SJCRH30 (cell line): ENCODE measurements around the gene DDX42. TPM values are rescaled to one million over a fixed set of nuclear protein-coding genes. Genes with fewer than 3 reads are reported as not detected.

Experiments used
- DNase-seq, 2 experiments: peaks; one replicate each; pipeline ENCODE4 v3.0.0-alpha.2; 2015 to 2020
- H3K27ac ChIP-seq: fragments of 250-450 bp; sonication (Bioruptor Pico); 2 replicates; pipeline ENCODE4 v1.5.1; 2020; ENCODE audit warnings: mild to moderate bottlenecking, moderate library complexity
- H3K27me3 ChIP-seq: fragments of 250-450 bp; sonication (Bioruptor Pico); 2 replicates; pipeline ENCODE4 v1.5.1; 2020; ENCODE audit warnings: mild to moderate bottlenecking, moderate library complexity
- H3K36me3 ChIP-seq: fragments of 250-450 bp; sonication (Bioruptor Pico); 2 replicates; pipeline ENCODE4 v1.5.1; 2020; ENCODE audit warnings: mild to moderate bottlenecking, moderate library complexity
- H3K4me1 ChIP-seq: fragments of 250-450 bp; sonication (Bioruptor Pico); 2 replicates; pipeline ENCODE4 v1.5.1; 2020; ENCODE audit warnings: mild to moderate bottlenecking, moderate library complexity
- H3K4me3 ChIP-seq: fragments of 250-450 bp; sonication (Bioruptor Pico); 2 replicates; pipeline ENCODE4 v1.5.1; 2020; ENCODE audit warnings: mild to moderate bottlenecking, moderate library complexity
- H3K9me3 ChIP-seq: fragments of 250-450 bp; sonication (Bioruptor Pico); replicated peaks from 2 replicates; pipeline ENCODE4 v1.5.1; 2020; ENCODE audit warnings: mild to moderate bottlenecking, moderate library complexity
- total RNA-seq: library from RNA; depleted of rRNA; stranded (reverse); fragments of >200 nt; shearing (Covaris generic); gene quantifications from 2 replicates; pipeline ENCODE4 v1.2.3, GENCODE V29; 2014

DDX42 gene
- total RNA-seq, 1 experiment from 2014 or later, result 78.7 TPM

DNA sequence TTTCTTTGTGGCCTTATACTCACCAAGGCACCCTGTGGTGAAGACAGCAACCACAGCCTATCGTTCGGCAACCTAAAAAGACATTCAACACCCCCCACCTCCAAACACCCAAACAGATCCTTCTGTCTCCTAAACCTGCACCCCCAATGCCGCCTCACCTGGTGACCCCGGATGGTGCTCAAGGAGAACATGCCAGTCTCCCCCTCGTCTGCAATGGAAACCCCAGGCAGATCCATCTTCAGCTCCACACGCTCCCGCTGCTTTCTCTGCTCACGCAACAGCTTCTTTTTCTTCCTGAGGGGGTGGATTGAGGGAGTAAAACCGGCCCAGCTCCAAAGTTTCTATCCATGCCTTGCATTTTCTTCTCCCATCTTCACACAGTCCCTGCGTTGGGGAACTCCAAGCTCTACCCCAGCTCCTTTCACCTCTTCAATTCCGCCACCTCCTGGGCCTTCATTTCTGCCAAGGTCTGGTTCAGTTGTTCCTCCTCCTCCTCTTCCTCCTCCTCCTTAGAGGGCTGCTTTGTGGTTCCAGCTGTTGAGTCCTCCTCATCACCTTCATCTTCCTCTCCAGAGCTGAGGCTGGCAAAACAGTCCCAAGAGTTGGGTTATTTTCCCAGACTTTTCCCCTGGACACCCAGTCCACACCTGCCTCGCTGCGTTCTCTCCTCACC is 49.8 kb downstream of the DDX42 start:
- Histone ChIP-seq H3K9me3 (no peaks in the 10 kb centered on the region), H3K27me3 (no peaks in the 10 kb centered on the region), H3K4me1 (peaks cover 4% of the 10 kb centered on the region; the same call in 1 of the 2 replicates), H3K27ac (no peak overlapping the region), H3K36me3 (peaks cover 54% of the 10 kb centered on the region), H3K4me3 (no peak overlapping the region)
- DNase-seq, result no peak

DNA sequence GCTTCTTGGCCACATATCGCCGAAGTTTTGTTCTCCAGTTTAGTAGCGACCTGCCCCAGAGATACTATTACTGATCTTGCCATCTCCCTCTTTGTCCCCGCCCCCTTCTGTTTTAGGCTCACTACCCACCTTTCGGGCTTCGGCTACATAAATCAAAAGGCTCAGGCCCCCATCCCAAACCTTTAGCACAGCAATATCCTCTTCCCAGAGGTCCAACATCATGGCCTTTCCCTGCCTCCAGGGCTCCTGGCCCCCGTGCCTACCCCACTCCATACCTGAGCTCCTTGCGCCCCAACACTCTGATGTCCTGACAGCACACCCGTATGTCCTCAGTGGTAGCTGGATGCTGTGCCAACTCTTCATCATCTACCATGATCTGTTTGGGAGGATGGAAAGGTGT is 50.4 kb downstream of the DDX42 start:
- H3K27ac ChIP-seq, result no peak overlapping the region
- no peak overlapping the region for H3K4me3 ChIP-seq
- peaks cover 4% of the 10 kb centered on the region; the same call in 1 of the 2 replicates for H3K4me1 ChIP-seq
- no peaks in the 10 kb centered on the region for H3K27me3 ChIP-seq
- H3K36me3 ChIP-seq, result peaks cover 51% of the 10 kb centered on the region
- no peak for DNase-seq
- no peaks in the 10 kb centered on the region for H3K9me3 ChIP-seq

DNA sequence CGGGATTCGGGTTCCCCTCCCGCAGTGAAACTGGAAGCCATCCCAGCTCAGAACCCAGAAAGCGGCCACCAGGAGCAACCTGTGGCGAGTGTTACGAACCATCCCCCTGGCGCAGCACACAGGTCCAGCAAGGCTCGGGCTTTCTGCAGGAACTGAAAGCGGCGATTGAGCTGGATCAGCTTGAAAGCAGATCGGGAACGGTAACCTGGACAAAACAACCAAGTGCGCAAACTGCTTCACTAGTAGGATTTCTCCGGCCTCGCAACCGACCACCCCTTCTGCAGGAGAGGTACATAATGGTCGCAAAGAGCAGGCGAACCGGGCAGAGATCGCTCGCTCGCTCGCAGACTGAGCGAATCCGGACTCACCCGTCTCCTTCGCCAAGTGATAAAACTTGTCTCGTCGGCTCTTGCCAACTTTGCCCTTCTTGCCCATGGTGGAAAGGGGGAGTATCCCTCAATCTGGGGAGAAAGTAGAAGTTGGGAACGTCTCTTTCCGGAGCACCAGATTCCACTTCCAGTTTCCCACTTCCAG is 52.6 kb downstream of the DDX42 start:
- Histone ChIP-seq H3K27me3 (no peaks in the 10 kb centered on the region), H3K27ac (peak overlapping the region; percentile 96), H3K4me3 (peak overlapping the region; percentile 94), H3K4me1 (peaks cover 4% of the 10 kb centered on the region; the same call in 1 of the 2 replicates), H3K36me3 (peaks cover 53% of the 10 kb centered on the region), H3K9me3 (no peaks in the 10 kb centered on the region)
- no peak for DNase-seq

DNA sequence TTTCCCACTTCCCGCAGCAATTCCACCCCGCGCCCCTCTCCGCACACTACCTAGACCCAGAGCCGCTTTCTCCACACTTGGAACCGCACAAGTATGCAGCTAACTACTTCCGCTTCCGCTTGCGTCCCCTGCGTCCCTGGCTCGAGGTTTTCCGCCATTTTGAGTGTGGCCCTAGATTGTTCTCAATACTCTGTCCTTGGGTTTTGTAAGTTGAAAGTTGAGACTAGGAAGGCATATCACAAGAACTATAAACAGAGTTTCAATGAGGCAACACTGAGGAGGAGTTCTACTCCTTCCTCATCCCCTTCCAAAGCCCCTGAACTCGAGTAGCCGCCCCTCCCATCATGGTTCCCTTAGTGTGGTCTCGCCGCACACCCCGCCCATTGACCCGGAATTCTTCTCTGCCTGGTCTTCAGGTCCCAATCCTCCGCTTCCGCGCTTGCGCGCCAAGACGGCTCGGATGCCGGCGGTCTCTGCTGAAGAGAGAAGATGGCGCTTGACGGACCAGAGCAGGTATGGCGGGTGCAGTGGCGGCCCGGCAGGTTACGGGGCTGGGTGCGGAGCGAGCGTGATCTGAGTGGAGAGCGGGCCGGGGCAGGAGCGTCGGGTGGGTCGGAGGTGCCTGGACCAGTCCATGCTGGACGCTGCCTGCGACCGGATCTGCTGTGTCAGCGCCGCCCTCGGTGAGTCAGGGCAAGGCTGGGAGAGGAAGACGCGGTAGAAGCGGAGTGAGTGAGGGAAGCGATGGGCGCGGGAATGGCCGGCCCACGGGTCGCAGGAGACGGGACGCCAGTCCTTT is 53.2 kb downstream of the DDX42 start, which contains the start of the genes FTSJ3 and PSMC5:
TSS of gene FTSJ3 (minus strand) at position 662 of the 799 bp plus-strand sequence. CDS start 761 bp downstream, outside the sequence.
TSS of gene PSMC5 (plus strand) at position 430 of the 799 bp plus-strand sequence. CDS start at position 490, 60 bp downstream.
- no peaks in the 10 kb centered on the region for H3K27me3 ChIP-seq
- H3K36me3 ChIP-seq, result peaks cover 52% of the 10 kb centered on the region
- peak within 1 kb of the TSS; percentile 96 for H3K27ac ChIP-seq
- no peaks in the 10 kb centered on the region for H3K9me3 ChIP-seq
- peaks cover 4% of the 10 kb centered on the region; the same call in 1 of the 2 replicates for H3K4me1 ChIP-seq
- DNase-seq, result peak; percentile 96
- peak within 1 kb of the TSS; percentile 94 for H3K4me3 ChIP-seq

DNA sequence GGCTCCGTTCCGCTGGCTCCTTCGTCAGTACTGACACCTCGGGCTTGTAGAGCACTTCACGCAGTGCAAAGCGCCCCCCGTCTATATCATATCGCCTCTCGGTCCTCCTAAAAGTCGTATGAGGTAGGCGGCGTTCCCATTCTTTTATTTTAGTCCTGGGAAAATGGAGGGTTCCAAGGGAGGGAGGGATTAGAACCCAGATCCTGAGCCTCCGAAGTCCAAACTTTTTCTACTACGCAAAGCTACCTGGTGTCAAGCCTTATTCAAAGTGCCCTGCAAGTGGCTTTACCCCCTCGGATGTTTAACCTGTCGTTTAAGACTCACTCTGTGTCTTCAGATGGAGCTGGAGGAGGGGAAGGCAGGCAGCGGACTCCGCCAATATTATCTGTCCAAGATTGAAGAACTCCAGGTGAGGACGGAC is 53.8 kb downstream of the DDX42 start:
- Histone ChIP-seq H3K9me3 (no peaks in the 10 kb centered on the region), H3K4me3 (peak overlapping the region; percentile 94), H3K27me3 (no peaks in the 10 kb centered on the region), H3K27ac (peak overlapping the region; percentile 96), H3K36me3 (peaks cover 53% of the 10 kb centered on the region), H3K4me1 (peaks cover 4% of the 10 kb centered on the region; the same call in 1 of the 2 replicates)
- no peak for DNase-seq

DNA sequence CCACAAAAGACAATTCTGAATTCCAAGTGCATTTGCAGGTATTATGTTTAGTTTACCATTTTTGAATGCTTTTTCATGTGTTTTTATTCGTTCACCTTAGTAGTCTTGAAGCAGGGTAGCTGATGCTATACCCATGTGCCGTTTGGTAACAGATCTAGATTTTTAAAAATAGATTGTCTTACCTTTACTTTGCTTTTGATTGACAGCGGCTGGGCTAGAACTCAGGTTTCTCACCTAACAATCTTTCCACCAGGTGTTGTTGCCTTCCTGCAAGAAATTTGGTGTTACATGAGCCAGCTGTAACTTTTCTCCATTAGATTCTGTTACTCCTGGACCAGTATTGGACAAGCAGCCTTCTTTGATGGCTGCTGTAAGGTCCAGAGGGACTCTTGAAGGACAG is 55.0 kb downstream of the DDX42 start:
- H3K9me3 ChIP-seq, result no peaks in the 10 kb centered on the region
- peaks cover 56% of the 10 kb centered on the region for H3K36me3 ChIP-seq
- no peak for DNase-seq
- peaks cover 4% of the 10 kb centered on the region; the same call in 1 of the 2 replicates for H3K4me1 ChIP-seq
- no peaks in the 10 kb centered on the region for H3K27me3 ChIP-seq
- H3K4me3 ChIP-seq, result no peak overlapping the region
- no peak overlapping the region for H3K27ac ChIP-seq

DNA sequence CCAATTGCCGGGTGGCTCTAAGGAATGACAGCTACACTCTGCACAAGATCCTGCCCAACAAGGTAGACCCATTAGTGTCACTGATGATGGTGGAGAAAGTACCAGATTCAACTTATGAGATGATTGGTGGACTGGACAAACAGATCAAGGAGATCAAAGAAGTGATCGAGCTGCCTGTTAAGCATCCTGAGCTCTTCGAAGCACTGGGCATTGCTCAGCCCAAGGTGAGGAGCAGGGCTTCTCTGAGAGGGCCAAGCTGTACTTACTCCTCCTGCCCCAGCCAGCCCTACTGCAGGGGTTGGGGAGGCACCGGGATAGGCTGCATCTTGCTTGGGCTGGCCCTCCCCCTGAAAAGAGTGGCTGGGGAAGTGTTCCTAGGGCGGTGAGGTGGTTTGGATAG is 56.3 kb downstream of the DDX42 start:
- peaks cover 45% of the 10 kb centered on the region for H3K36me3 ChIP-seq
- no peak overlapping the region for H3K4me3 ChIP-seq

DNA sequence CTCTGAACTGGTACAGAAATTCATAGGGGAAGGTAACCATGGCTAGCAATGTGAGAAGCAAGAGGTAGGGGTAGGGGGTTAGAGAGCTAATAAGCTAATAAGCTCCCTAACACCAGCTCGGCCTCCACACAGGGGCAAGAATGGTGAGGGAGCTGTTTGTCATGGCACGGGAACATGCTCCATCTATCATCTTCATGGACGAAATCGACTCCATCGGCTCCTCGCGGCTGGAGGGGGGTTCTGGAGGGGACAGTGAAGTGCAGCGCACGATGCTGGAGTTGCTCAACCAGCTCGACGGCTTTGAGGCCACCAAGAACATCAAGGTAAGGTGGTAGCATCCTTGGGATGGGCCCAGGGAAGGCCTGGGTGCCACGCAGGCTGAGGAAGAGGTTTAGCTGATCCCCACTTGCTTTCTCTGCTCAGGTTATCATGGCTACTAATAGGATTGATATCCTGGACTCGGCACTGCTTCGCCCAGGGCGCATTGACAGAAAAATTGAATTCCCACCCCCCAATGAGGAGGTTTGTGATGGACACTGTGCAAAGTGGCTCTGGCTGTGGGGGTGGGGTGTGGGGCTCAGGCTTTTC is 57.0 kb downstream of the DDX42 start:
- Histone ChIP-seq H3K9me3 (no peaks in the 10 kb centered on the region), H3K36me3 (peaks cover 43% of the 10 kb centered on the region)
- no peak for DNase-seq

More for the DNA sequence above, 56.3 kb downstream of the DDX42 start:
- Histone ChIP-seq H3K27ac (no peak overlapping the region), H3K9me3 (no peaks in the 10 kb centered on the region), H3K27me3 (no peaks in the 10 kb centered on the region), H3K4me1 (peaks cover 4% of the 10 kb centered on the region; the same call in 1 of the 2 replicates)
- DNase-seq, result no peak

DNA sequence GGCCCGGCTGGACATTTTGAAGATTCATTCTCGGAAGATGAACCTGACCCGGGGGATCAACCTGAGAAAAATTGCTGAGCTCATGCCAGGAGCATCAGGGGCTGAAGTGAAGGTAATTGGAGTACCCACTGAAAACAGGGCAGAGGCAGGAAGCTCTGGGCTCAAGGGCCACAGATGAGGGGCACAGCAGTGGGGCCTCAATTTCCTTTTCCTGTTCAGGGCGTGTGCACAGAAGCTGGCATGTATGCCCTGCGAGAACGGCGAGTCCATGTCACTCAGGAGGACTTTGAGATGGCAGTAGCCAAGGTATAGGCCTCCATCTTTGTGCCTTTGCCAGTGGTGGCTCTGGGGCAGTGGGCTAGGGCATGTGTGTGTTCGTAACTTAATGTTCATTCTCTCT is 57.5 kb downstream of the DDX42 start:
- H3K4me3 ChIP-seq, result no peak overlapping the region
- no peaks in the 10 kb centered on the region for H3K4me1 ChIP-seq
- H3K27me3 ChIP-seq, result no peaks in the 10 kb centered on the region
- H3K9me3 ChIP-seq, result no peaks in the 10 kb centered on the region
- no peak overlapping the region for H3K27ac ChIP-seq
- H3K36me3 ChIP-seq, result peaks cover 43% of the 10 kb centered on the region
- DNase-seq, result no peak

More for the DNA sequence above, 57.0 kb downstream of the DDX42 start:
- H3K4me3 ChIP-seq, result no peak overlapping the region
- H3K4me1 ChIP-seq, result no peaks in the 10 kb centered on the region; the same call in 1 of the 2 replicates
- H3K27ac ChIP-seq, result no peak overlapping the region
- no peaks in the 10 kb centered on the region for H3K27me3 ChIP-seq

DNA sequence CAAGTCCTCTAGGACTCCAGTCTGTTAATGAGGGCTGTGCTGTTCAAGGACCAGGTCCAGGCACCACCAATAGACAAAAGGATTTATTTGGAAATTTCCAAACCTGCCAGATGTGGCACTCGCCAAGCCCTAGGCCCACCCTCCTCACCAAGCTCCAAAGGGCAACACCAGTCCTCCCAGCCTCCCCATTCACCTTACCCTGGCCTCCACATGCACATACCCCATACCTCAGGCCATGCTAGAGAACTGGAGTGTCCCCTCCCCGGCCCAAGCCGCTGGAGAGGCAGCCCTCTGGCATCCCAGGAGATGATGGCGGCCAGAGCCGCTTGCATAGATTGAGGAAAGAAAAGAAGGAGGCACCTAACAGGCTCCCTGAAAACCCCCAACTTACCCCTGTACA is 58.0 kb downstream of the DDX42 start:
- Histone ChIP-seq H3K4me1 (no peaks in the 10 kb centered on the region), H3K27me3 (no peaks in the 10 kb centered on the region), H3K36me3 (peaks cover 43% of the 10 kb centered on the region), H3K4me3 (no peak overlapping the region), H3K27ac (no peak overlapping the region), H3K9me3 (no peaks in the 10 kb centered on the region)
- no peak for DNase-seq

DNA sequence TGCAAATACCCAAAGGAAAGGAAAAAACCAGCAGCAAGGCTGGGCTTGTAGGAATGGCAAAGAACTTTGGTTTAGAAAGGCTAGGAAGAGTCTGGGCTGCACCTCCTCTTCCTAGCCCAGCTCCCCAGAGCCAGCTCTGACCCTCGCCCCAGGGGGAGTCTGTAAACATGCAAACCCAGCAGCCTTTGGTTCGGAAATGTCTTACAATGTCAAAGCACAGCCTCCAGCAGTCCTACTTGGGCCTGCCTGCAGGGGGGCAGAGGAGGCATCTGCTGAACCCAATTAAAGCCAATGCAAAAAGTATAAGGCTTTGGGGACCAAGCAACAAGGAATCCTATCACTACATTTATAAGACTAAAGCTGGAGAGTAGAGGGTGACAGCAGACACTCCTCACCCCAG is 58.5 kb downstream of the DDX42 start:
- Histone ChIP-seq H3K4me1 (no peaks in the 10 kb centered on the region), H3K36me3 (peaks cover 43% of the 10 kb centered on the region), H3K27ac (no peak overlapping the region), H3K27me3 (no peaks in the 10 kb centered on the region), H3K9me3 (no peaks in the 10 kb centered on the region), H3K4me3 (no peak overlapping the region)
- no peak for DNase-seq

DNA sequence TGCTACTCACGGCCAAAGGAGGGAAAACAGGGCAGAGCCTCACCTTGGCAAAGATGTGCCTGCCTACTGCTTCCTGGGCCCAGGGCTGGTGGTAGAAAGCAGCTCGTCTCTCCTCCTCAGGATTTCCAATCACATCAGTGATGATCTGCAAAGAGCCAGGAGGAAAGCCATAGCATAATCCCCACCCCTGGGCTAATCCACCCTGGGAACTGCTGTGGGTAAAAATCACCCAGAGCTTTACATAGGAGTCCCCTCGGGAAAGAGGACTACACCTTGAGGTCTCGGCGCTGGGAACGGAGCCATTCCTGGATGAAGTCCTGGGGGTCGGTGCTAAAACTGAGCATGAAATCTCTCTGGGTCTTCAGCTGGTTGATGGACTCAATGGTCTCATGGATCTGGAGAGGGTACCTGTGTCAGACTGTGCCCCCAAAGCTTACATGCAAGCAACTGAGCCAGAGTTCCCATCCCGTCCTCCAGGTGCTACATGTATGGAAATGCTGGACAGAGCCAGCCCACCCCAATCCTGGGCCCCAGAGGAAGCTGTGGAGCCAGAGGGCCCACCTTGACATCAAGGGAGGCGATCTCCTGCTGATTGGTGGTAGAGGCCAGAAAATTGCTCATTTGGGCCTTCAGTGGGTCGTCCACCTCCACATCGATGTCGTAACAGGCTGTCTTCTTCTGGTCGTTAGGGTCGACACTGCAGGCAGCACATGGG is 59.2 kb downstream of the DDX42 start:
- DNase-seq, result no peak
- Histone ChIP-seq H3K27ac (no peak overlapping the region), H3K36me3 (peaks cover 43% of the 10 kb centered on the region), H3K4me1 (no peaks in the 10 kb centered on the region), H3K9me3 (no peaks in the 10 kb centered on the region), H3K4me3 (no peak overlapping the region), H3K27me3 (no peaks in the 10 kb centered on the region)

DNA sequence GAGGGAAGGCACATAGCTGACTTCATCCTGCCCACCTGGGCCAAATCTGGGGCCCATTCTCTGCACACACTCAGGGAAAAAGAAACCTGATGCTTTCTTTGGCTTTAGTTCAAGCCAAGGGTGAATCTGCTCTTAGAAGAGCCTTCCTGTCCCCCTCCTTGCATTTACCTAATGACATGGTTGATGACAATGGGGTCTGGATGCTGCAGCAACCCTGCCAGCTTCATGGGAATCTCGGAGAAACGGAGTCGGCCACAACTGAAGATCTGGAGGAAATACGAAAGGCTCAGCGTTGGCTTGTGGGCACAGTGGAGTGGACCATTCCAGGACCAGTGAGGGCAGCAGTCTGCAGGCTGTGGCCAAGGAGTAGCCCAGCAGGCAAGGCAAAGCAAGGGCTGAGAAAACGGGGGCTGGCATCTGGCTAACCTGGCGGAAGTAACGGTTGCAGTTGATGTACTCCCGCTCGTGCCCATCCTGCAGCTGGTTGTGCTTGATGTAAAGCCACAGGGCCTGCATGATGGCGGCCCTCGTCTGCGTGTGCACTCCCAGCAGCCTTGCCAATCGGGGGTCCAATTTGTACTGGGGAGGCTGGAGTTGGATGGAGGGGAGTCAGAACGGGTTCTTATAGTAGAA is 59.9 kb downstream of the DDX42 start:
- no peak for DNase-seq
- Histone ChIP-seq H3K27ac (no peak overlapping the region), H3K9me3 (no peaks in the 10 kb centered on the region), H3K4me3 (no peak overlapping the region), H3K27me3 (no peaks in the 10 kb centered on the region), H3K36me3 (peaks cover 43% of the 10 kb centered on the region), H3K4me1 (no peaks in the 10 kb centered on the region)
